Thymus (tissue), 14 donors: ENCODE data around the gene KLC3. TPM values are rescaled to one million over a fixed set of nuclear protein-coding genes. Genes with fewer than 3 reads are reported as not detected.

Experiments used
- DNase-seq, 9 donors: peaks; one replicate each; pipeline ENCODE4 v3.0.0-alpha.2; 2013; ENCODE audit warnings: low spot score in 9 of 9, low read depth in 6 of 9, missing footprints in 1 of 9
- H3K27ac ChIP-seq, 2 donors: one replicate each; pipeline ENCODE4 v1.5.1; 2013; ENCODE audit warnings: control low read depth in 1 of 2, low read depth in 1 of 2, low read length in 1 of 2, mild to moderate bottlenecking in 1 of 2, moderate library complexity in 1 of 2
- H3K27me3 ChIP-seq, 2 donors: one replicate each; pipeline ENCODE4 v1.5.1; 2013; ENCODE audit warnings: low read length in 1 of 2; ENCODE audit not compliant: control insufficient read depth in 2 of 2, insufficient read depth in 1 of 2
- H3K36me3 ChIP-seq, 2 donors: one replicate each; pipeline ENCODE4 v1.5.1; 2013; ENCODE audit warnings: low read length in 1 of 2, mild to moderate bottlenecking in 1 of 2, moderate library complexity in 1 of 2; ENCODE audit not compliant: control insufficient read depth in 2 of 2, insufficient read depth in 2 of 2
- H3K4me1 ChIP-seq, 2 donors: one replicate each; pipeline ENCODE4 v1.5.1; 2013; ENCODE audit warnings: low read length in 2 of 2; ENCODE audit not compliant: control insufficient read depth in 2 of 2, insufficient read depth in 2 of 2
- H3K4me3 ChIP-seq, 2 donors: one replicate each; pipeline ENCODE4 v1.5.1; 2013; ENCODE audit warnings: low read length in 2 of 2, control low read depth in 1 of 2, mild to moderate bottlenecking in 1 of 2
- H3K9me3 ChIP-seq, 2 donors: one replicate each; pipeline ENCODE4 v1.5.1; 2013; ENCODE audit warnings: low read length in 1 of 2, mild to moderate bottlenecking in 1 of 2; ENCODE audit not compliant: control insufficient read depth in 2 of 2, insufficient read depth in 1 of 2
- WGBS: extraction: QIAGEN DNeasy Blood & Tissue Kit; methylation state at CpG from one replicate; pipeline ENCODE4 v1.1.7; 2013; 5-methylcytosine and 5-hydroxymethylcytosine counted together
- long read RNA-seq, 10 donors: transcript quantifications; one replicate each; lab custom pipeline, GENCODE V29; 2026
- polyA plus RNA-seq: library from polyadenylated mRNA; stranded (reverse); fragments of 200-250 nt; gene quantifications from one replicate; pipeline ENCODE4 v1.2.3, GENCODE V29; 2013
- total RNA-seq: library from RNA; stranded (reverse); fragments of 120-200 nt; gene quantifications from one replicate; pipeline ENCODE4 v1.2.4, GENCODE V29; 2013
- donor health status: healthy.

KLC3 gene
- 2.5 TPM for total RNA-seq
- 5.5 TPM for polyA plus RNA-seq
- long read RNA-seq, donor 1, result 0 reads
- long read RNA-seq, donor 2, partial matches to known transcripts, result 0 of 2 reads
- long read RNA-seq, donor 2, other reads (novel, unspliced or antisense), result 0 of 2 reads
- long read RNA-seq, donor 3, partial matches to known transcripts, result 0 of 1 reads
- long read RNA-seq, donor 3, other reads (novel, unspliced or antisense), result 0 of 1 reads
- long read RNA-seq, donor 4, partial matches to known transcripts, result 0 of 2 reads
- long read RNA-seq, donor 4, other reads (novel, unspliced or antisense), result 0 of 2 reads
- long read RNA-seq, donor 5, result 0 reads
- long read RNA-seq, donor 6, result 0 reads
- long read RNA-seq, donor 7, partial matches to known transcripts, result 0 of 2 reads
- long read RNA-seq, donor 7, other reads (novel, unspliced or antisense), result 0 of 2 reads
- long read RNA-seq, donor 8, partial matches to known transcripts, result 0 of 1 reads
- long read RNA-seq, donor 8, other reads (novel, unspliced or antisense), result 0 of 1 reads
- long read RNA-seq, donor 9, result 0 reads
- long read RNA-seq, donor 10, partial matches to known transcripts, result 0 of 1 reads
- long read RNA-seq, donor 10, other reads (novel, unspliced or antisense), result 0 of 1 reads

- peak in 3 of 9 donors; percentile 6 to 31 (median 26) for DNase-seq
- no peak within 1 kb of the TSS for H3K27ac ChIP-seq
- H3K4me3 ChIP-seq, result peak within 1 kb of the TSS in 1 of 2 donors; percentile 25
- WGBS, result 12% methylated on average over 50 of the region's 50 CpGs
- peaks cover 4 to 5% of the 10 kb centered on the region in 2 donors for H3K4me1 ChIP-seq
- no peaks in the 10 kb centered on the region for H3K36me3 ChIP-seq
- H3K27me3 ChIP-seq, result peaks cover 7 to 59% of the 10 kb centered on the region in 2 donors
- no peaks in the 10 kb centered on the region for H3K9me3 ChIP-seq
Measured at GRCh38 chr19:45340232-45340898, at the start of gene KLC3. KLC3 (plus strand) TSS chr19:45340750; CDS start chr19:45345542, 4,792 bp downstream.

- peaks cover 0 to 1% of the 10 kb centered on the region in 2 donors for H3K9me3 ChIP-seq
- H3K4me3 ChIP-seq, result no peak overlapping the region
- WGBS, result 98% methylated on average over 1 of the region's 1 CpG
- DNase-seq, result no peak
- H3K27ac ChIP-seq, result no peak overlapping the region
- peaks cover 28 to 43% of the 10 kb centered on the region in 2 donors for H3K36me3 ChIP-seq
- no peaks in the 10 kb centered on the region for H3K27me3 ChIP-seq
- H3K4me1 ChIP-seq, result no peaks in the 10 kb centered on the region
Measured at GRCh38 chr19:45291834-45292233, 48.7 kb upstream of the KLC3 start.

- no peaks in the 10 kb centered on the region for H3K4me1 ChIP-seq
- peaks cover 0 to 1% of the 10 kb centered on the region in 2 donors for H3K9me3 ChIP-seq
- H3K36me3 ChIP-seq, result peaks cover 30 to 38% of the 10 kb centered on the region in 2 donors
- no peak overlapping the region for H3K27ac ChIP-seq
- H3K4me3 ChIP-seq, result no peak overlapping the region
- no peaks in the 10 kb centered on the region for H3K27me3 ChIP-seq
- 97% methylated on average over 4 of the region's 4 CpGs for WGBS
- DNase-seq, result no peak
Measured at GRCh38 chr19:45293682-45294081, 46.9 kb upstream of the KLC3 start.

- H3K27ac ChIP-seq, result no peak overlapping the region
- DNase-seq, result no peak
- WGBS, result 97% methylated on average over 12 of the region's 12 CpGs
Measured at GRCh38 chr19:45294291-45295029, 46.1 kb upstream of the KLC3 start.

GRCh38 chr19:45295873-45296272 is 44.7 kb upstream of the KLC3 start:
- Histone ChIP-seq H3K36me3 (peaks cover 26 to 32% of the 10 kb centered on the region in 2 donors), H3K27ac (no peak overlapping the region), H3K9me3 (peaks cover 0 to 1% of the 10 kb centered on the region in 2 donors), H3K4me1 (no peaks in the 10 kb centered on the region), H3K27me3 (no peaks in the 10 kb centered on the region), H3K4me3 (no peak overlapping the region)
- no peak for DNase-seq

More at GRCh38 chr19:45294291-45295029, 46.1 kb upstream of the KLC3 start:
- no peaks in the 10 kb centered on the region for H3K27me3 ChIP-seq
- H3K9me3 ChIP-seq, result peaks cover 0 to 1% of the 10 kb centered on the region in 2 donors
- peaks cover 32 to 38% of the 10 kb centered on the region in 2 donors for H3K36me3 ChIP-seq
- no peak overlapping the region for H3K4me3 ChIP-seq
- no peaks in the 10 kb centered on the region for H3K4me1 ChIP-seq

- H3K27me3 ChIP-seq, result no peaks in the 10 kb centered on the region
- no peak overlapping the region for H3K4me3 ChIP-seq
- no peak for DNase-seq
- no peak overlapping the region for H3K27ac ChIP-seq
- 98% methylated on average over 4 of the region's 4 CpGs for WGBS
- peaks cover 26 to 27% of the 10 kb centered on the region in 2 donors for H3K36me3 ChIP-seq
- H3K4me1 ChIP-seq, result no peaks in the 10 kb centered on the region
- H3K9me3 ChIP-seq, result peaks cover 0 to 1% of the 10 kb centered on the region in 2 donors
Measured at GRCh38 chr19:45296355-45296754, 44.2 kb upstream of the KLC3 start.

GRCh38 chr19:45297674-45298073 is 42.9 kb upstream of the KLC3 start:
- H3K36me3 ChIP-seq, result peaks cover 20 to 24% of the 10 kb centered on the region in 2 donors
- no peaks in the 10 kb centered on the region for H3K4me1 ChIP-seq
- H3K27ac ChIP-seq, result no peak overlapping the region
- no peak for DNase-seq
- H3K9me3 ChIP-seq, result no peaks in the 10 kb centered on the region
- 98% methylated on average over 18 of the region's 18 CpGs for WGBS
- no peaks in the 10 kb centered on the region for H3K27me3 ChIP-seq
- no peak overlapping the region for H3K4me3 ChIP-seq

- no peak for DNase-seq
- Histone ChIP-seq H3K9me3 (no peaks in the 10 kb centered on the region), H3K4me3 (no peak overlapping the region), H3K27ac (no peak overlapping the region), H3K36me3 (peaks cover 20 to 24% of the 10 kb centered on the region in 2 donors), H3K27me3 (no peaks in the 10 kb centered on the region), H3K4me1 (no peaks in the 10 kb centered on the region)
- WGBS, result 95% methylated on average over 5 of the region's 5 CpGs
Measured at GRCh38 chr19:45298264-45298663, 42.3 kb upstream of the KLC3 start.
